Progenitor cell of endocrine pancreas (in vitro differentiated cells): ENCODE results near the gene RNF138. TPM values are rescaled to one million over a fixed set of nuclear protein-coding genes. Genes with fewer than 3 reads are reported as not detected.
"Not testable (repeated sequence)": the region's sequence is repeated elsewhere in the genome, so short reads cannot be mapped to it uniquely, and the experiment has no call there.

ENCODE experiments used
- DNase-seq: peaks from one replicate; pipeline ENCODE4 v3.0.0; 2021; ENCODE audit warnings: low spot score; ENCODE audit not compliant: unreplicated experiment
- H3K27ac Mint-ChIP-seq: 2 replicates; pipeline ENCODE4 v1.8.0; 2021; ENCODE audit warnings: mild to moderate bottlenecking, moderate library complexity, mixed read lengths
- H3K27me3 Mint-ChIP-seq: 2 replicates; pipeline ENCODE4 v1.8.0; 2021; ENCODE audit warnings: mixed read lengths
- H3K36me3 Mint-ChIP-seq: 2 replicates; pipeline ENCODE4 v1.8.0; 2022; ENCODE audit warnings: mixed read lengths; ENCODE audit not compliant: insufficient read depth
- H3K4me1 Mint-ChIP-seq: 2 replicates; pipeline ENCODE4 v1.8.0; 2021; ENCODE audit warnings: low read depth, mixed read lengths
- H3K4me3 Mint-ChIP-seq: 2 replicates; pipeline ENCODE4 v1.8.0; 2021; ENCODE audit warnings: low read depth, mild to moderate bottlenecking, moderate library complexity, mixed read lengths
- H3K9me3 Mint-ChIP-seq: 2 replicates; pipeline ENCODE4 v1.8.0; 2021; ENCODE audit warnings: low read depth, mixed read lengths
- total RNA-seq: library from RNA; stranded (reverse); gene quantifications from 2 replicates; pipeline ENCODE4 v1.2.1, GENCODE V29; 2021
- TF ChIP-seq, protein P1 (sequence below): fragments of 200-600 bp; sonication (generic); IDR thresholded peaks from one replicate; pipeline ENCODE4 v1.5.0; 2021; ENCODE audit warnings: antibody characterized with exemption, mild to moderate bottlenecking; ENCODE audit not compliant: unreplicated experiment

Gene RNF138
- total RNA-seq, 1 donor from 2014 or later: 48.2 TPM

DNA sequence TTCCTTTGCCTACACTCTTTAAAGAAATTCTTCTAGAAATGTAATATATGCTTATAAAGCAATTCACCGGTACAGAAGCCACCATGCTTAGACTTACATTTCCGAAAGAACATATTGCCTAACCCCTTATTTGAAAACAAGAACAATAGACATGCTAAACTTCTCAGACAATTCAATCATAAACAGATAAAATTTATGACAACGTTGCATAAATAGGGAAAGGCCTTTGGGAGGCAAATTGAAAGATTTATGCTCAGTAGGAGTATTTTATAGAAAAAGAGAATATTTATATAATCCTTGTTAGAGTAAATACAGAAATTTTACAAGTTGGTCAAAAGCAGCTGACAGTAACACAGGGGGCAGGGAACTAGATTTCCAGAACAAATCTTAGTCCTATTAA, 82.0 kb downstream of the RNF138 start:
- TF ChIP-seq, protein P1, sequence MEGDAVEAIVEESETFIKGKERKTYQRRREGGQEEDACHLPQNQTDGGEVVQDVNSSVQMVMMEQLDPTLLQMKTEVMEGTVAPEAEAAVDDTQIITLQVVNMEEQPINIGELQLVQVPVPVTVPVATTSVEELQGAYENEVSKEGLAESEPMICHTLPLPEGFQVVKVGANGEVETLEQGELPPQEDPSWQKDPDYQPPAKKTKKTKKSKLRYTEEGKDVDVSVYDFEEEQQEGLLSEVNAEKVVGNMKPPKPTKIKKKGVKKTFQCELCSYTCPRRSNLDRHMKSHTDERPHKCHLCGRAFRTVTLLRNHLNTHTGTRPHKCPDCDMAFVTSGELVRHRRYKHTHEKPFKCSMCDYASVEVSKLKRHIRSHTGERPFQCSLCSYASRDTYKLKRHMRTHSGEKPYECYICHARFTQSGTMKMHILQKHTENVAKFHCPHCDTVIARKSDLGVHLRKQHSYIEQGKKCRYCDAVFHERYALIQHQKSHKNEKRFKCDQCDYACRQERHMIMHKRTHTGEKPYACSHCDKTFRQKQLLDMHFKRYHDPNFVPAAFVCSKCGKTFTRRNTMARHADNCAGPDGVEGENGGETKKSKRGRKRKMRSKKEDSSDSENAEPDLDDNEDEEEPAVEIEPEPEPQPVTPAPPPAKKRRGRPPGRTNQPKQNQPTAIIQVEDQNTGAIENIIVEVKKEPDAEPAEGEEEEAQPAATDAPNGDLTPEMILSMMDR: no peak
- Mint-ChIP-seq H3K4me1 (no peaks in the 10 kb centered on the region), H3K27ac (no peak overlapping the region), H3K27me3 (no peaks in the 10 kb centered on the region), H3K9me3 (no peaks in the 10 kb centered on the region), H3K36me3 (no peaks in the 10 kb centered on the region), H3K4me3 (no peak overlapping the region)
- DNase-seq: no peak

DNA sequence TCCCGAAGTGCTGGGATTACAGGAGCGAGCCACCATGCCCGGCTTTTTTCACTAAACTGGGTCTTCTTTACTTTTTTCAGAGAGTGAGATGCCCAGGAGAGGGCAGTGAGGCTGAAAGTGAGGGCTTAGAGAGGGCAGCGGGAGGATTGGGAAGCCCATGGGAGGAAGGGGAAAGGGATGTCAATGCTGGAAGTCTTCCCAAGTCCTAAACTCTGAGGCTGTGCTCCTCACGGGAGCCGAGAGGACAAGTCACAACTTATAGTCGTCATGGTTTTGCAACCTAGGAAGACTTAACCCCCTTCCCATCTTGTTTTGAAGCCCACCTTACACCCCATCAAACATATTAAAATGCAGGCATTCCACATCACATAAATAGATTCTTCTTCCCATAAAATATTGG, 83.0 kb downstream of the RNF138 start:
- no peaks in the 10 kb centered on the region for H3K9me3 Mint-ChIP-seq
- no peak for DNase-seq
- H3K27ac Mint-ChIP-seq: no peak overlapping the region
- no peaks in the 10 kb centered on the region for H3K4me1 Mint-ChIP-seq
- TF ChIP-seq, protein P1: no peak
- no peak overlapping the region for H3K4me3 Mint-ChIP-seq
- H3K36me3 Mint-ChIP-seq: no peaks in the 10 kb centered on the region
- H3K27me3 Mint-ChIP-seq: no peaks in the 10 kb centered on the region

DNA sequence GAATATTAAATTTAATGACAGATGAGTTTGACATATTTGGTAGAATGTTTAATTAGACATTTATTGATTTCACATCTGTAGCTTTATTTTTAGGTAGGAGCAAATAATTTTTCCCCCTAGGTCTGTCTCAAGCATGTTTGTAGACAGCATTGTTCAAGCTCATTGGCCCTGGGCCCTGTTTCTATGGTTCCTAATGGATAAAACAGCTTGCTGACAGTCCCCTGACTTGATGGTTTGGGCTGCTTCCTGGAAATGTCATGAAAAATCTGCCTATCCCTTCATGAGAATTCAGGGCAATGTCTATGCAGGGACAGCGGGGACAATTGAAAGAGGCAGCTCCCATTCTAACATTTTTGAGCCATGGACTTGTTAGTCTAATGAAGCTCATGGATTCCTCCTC, 83.6 kb downstream of the RNF138 start:
- DNase-seq: no peak
- H3K36me3 Mint-ChIP-seq: no peaks in the 10 kb centered on the region
- no peak overlapping the region for H3K4me3 Mint-ChIP-seq
- TF ChIP-seq, protein P1: no peak
- H3K4me1 Mint-ChIP-seq: no peaks in the 10 kb centered on the region
- H3K27me3 Mint-ChIP-seq: no peaks in the 10 kb centered on the region
- H3K9me3 Mint-ChIP-seq: no peaks in the 10 kb centered on the region
- no peak overlapping the region for H3K27ac Mint-ChIP-seq

DNA sequence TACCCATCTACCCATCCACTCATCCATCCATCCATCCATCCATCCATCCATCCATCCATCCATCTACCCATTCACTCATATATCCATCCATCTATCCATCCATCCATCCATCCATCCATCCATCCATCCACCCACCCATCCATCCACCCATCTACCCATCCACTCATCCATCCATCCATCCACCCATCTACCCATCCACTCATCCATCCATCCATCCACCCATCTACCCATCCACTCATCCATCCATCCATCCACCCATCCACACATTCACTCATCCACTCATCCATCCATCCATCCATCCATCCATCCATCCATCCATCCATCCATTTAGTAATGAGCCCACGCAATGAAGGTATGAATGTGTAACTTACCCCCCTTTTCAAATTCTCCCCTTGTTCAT, 85.1 kb downstream of the RNF138 start:
- not testable (repeated sequence) for H3K36me3 Mint-ChIP-seq, H3K27ac Mint-ChIP-seq, H3K4me3 Mint-ChIP-seq, H3K9me3 Mint-ChIP-seq, DNase-seq, H3K4me1 Mint-ChIP-seq, H3K27me3 Mint-ChIP-seq

DNA sequence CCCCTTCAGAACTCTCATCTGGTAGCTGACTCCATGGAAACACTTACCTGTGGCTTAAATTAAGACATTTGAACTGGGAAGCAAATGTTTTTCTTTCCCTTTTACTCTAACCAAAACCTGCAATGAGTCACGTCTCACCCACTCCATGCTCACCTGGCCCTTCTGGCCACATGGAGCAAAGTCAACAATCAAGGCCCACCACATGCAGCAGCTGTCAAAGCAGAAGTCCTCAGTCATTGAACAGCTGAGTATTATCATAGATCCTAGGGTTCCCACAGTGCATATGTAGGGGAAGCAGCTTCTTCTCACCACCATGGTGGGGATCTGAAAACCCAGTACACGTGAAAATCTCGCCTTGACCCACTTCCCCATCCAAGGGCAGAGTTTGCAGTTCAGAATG, 85.9 kb downstream of the RNF138 start:
- Mint-ChIP-seq H3K36me3 (no peaks in the 10 kb centered on the region), H3K4me1 (no peaks in the 10 kb centered on the region), H3K27ac (no peak overlapping the region), H3K27me3 (no peaks in the 10 kb centered on the region), H3K4me3 (no peak overlapping the region), H3K9me3 (no peaks in the 10 kb centered on the region)
- TF ChIP-seq, protein P1: no peak
- no peak for DNase-seq

Other genes starting within 250 kb of the RNF138 start
- 39.8 and 45.3 TPM in 2 replicates for gene TRAPPC8, start 148.7 kb upstream of the RNF138 start, total RNA-seq
- 2.6 and 2.8 TPM in 2 replicates for gene RNF125, start 73.0 kb upstream of the RNF138 start, total RNA-seq
- not detected in 2 replicates for gene MEP1B, start 98.2 kb downstream of the RNF138 start, total RNA-seq